Esophagus muscularis mucosa (tissue), 4 donors: ENCODE results near the gene CENPV. TPM values are rescaled to one million over a fixed set of nuclear protein-coding genes. Genes with fewer than 3 reads are reported as not detected.

ENCODE experiments used
- DNase-seq: peaks from one replicate; pipeline ENCODE4 v3.0.0-alpha.2; 2017; ENCODE audit errors: extremely low spot score
- H3K27ac ChIP-seq, 4 donors: fragments of 200-600 bp; sonication (generic); replicated peaks in 1 of 4; 1 replicate in 3 of 4; 2 replicates in 1 of 4; pipeline ENCODE4 v1.5.1; 2016 to 2019; ENCODE audit warnings: mild to moderate bottlenecking in 1 of 4
- H3K27me3 ChIP-seq, 4 donors: fragments of 200-600 bp; sonication (generic); one replicate each; pipeline versions ENCODE4 v1.5.1 to v1.6.0; 2016 to 2019
- H3K36me3 ChIP-seq, 4 donors: fragments of 200-600 bp; sonication (generic); one replicate each; pipeline ENCODE4 v1.5.1; 2016 to 2019
- H3K4me1 ChIP-seq, 4 donors: fragments of 200-600 bp; sonication (generic); one replicate each; pipeline ENCODE4 v1.5.1; 2016 to 2019
- H3K4me3 ChIP-seq, 4 donors: fragments of 200-600 bp; sonication (generic); 1 replicate in 2 of 4; 2 replicates in 2 of 4; pipeline ENCODE4 v1.5.1; 2016 to 2019; ENCODE audit warnings: mild to moderate bottlenecking in 4 of 4, moderate library complexity in 1 of 4
- H3K9me3 ChIP-seq, 4 donors: fragments of 200-600 bp; sonication (generic); 1 replicate in 3 of 4; 2 replicates in 1 of 4; pipeline ENCODE4 v1.5.1; 2016 to 2019
- EP300 ChIP-seq: sonication (generic); formaldehyde crosslinking; IDR thresholded peaks from one replicate; pipeline ENCODE4 v1.6.1; 2017; ENCODE audit warnings: antibody characterized with exemption
- POLR2A ChIP-seq: fragments of 450-650 bp; IDR thresholded peaks from one replicate; pipeline ENCODE4 v1.6.1; 2017; ENCODE audit warnings: antibody characterized with exemption, moderate library complexity, mild to moderate bottlenecking, low read depth
- POLR2AphosphoS5 ChIP-seq, 2 donors: sonication (generic); formaldehyde crosslinking; IDR thresholded peaks; one replicate each; pipeline ENCODE4 v1.6.1; 2017; ENCODE audit warnings: antibody characterized with exemption in 2 of 2
- WGBS: methylation state at CpG from one replicate; pipeline ENCODE4 v1.1.5; 2018; 5-methylcytosine and 5-hydroxymethylcytosine counted together
- intact Hi-C: fragments of 100-400 bp; cut with DNase I; formaldehyde crosslinking; loops from one replicate; pipeline ENCODE4 v1.15.1; 2023
- total RNA-seq, 4 donors: library from RNA; depleted of rRNA; stranded (reverse); fragments of >200 nt; gene quantifications; one replicate each; pipeline versions ENCODE4 v1.1.0 to v1.2.1, GENCODE V29; 2016
- TF ChIP-seq, protein P1 (sequence below), 3 experiments: fragments of 200-600 bp in 2 of 3; fragments of 450-650 bp in 1 of 3; sonication (generic) in 2 of 3; IDR thresholded peaks; one replicate each; pipeline ENCODE4 v1.5.1; 2017 to 2019; ENCODE audit warnings: antibody characterized with exemption in 3 of 3, mild to moderate bottlenecking in 2 of 3, moderate library complexity in 1 of 3

The CENPV gene
- total RNA-seq, 4 donors from 2014 or later, result 4.2 to 10.9 (median 8.2) TPM

DNA sequence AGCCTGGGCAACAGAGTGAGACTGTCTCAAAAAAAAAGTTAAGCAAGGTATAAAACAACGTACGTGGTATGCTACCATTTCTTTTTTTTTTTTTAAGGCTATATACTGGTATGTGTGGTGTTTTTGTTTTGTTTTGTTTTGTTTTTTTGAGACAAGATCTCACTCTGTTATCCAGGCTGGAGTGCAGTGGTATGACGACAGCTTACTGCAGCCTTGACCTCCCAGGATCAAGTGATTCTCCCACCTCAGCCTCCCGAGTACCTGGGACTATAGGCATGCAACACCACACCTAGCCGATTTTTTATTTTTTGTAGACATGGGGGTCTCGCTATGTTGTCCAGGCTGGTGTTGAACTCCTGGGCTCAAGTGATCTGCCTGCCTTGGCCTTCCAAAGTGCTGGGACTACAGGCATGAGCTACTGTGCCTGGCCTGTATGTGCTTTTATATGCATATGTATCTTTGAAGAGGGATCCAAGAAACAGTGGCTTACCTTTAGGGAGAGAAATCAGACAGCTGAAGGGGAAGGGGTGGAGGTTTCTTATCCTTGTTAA lies 6.5 kb downstream of the CENPV start:
- intact Hi-C loops, result no loop called here
- Histone ChIP-seq H3K27ac (no peak overlapping the region), H3K4me1 (peaks cover 0 to 4% (median 2%) of the 10 kb centered on the region in 4 donors), H3K36me3 (peaks cover 0 to 58% (median 32%) of the 10 kb centered on the region in 4 donors), H3K4me3 (no peak overlapping the region), H3K9me3 (no peaks in the 10 kb centered on the region), H3K27me3 (no peaks in the 10 kb centered on the region)
- 93% methylated on average over 6 of the region's 6 CpGs for WGBS
- TF ChIP-seq, protein P1, sequence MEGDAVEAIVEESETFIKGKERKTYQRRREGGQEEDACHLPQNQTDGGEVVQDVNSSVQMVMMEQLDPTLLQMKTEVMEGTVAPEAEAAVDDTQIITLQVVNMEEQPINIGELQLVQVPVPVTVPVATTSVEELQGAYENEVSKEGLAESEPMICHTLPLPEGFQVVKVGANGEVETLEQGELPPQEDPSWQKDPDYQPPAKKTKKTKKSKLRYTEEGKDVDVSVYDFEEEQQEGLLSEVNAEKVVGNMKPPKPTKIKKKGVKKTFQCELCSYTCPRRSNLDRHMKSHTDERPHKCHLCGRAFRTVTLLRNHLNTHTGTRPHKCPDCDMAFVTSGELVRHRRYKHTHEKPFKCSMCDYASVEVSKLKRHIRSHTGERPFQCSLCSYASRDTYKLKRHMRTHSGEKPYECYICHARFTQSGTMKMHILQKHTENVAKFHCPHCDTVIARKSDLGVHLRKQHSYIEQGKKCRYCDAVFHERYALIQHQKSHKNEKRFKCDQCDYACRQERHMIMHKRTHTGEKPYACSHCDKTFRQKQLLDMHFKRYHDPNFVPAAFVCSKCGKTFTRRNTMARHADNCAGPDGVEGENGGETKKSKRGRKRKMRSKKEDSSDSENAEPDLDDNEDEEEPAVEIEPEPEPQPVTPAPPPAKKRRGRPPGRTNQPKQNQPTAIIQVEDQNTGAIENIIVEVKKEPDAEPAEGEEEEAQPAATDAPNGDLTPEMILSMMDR (IDR thresholded peaks at IDR 0.05), result no peak
- TF ChIP-seq POLR2AphosphoS5 (IDR thresholded peaks at IDR 0.05), result no peak
- no peak for TF ChIP-seq POLR2A
- TF ChIP-seq EP300, result no peak
- no peak for DNase-seq

DNA sequence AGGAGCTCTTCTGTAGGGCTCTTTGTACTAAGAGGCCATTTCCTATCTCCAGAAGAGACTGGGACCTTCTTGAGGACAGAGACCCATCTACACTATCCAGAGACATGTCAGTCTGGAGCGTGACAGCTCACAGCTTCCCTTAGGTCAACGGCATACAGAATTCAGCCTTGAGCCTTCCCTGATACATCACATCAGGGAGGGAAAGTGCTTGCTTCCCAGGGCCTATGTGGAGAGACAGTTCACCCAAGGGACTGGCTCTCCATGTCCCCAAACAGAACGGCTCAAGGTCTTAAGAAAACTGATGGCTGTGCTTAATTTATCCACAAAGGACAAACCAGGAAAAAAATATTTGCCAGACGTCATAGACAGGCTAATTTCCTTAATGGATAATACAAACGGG lies 7.7 kb downstream of the CENPV start:
- no peak for DNase-seq
- H3K4me3 ChIP-seq, result no peak overlapping the region
- peaks cover 0 to 58% (median 32%) of the 10 kb centered on the region in 4 donors for H3K36me3 ChIP-seq
- no peak overlapping the region for H3K27ac ChIP-seq
- no peaks in the 10 kb centered on the region for H3K27me3 ChIP-seq
- H3K9me3 ChIP-seq, result no peaks in the 10 kb centered on the region
- intact Hi-C loops, result no loop called here
- 81% methylated on average over 5 of the region's 5 CpGs for WGBS
- TF ChIP-seq, protein P1 (IDR thresholded peaks at IDR 0.05), result no peak
- TF ChIP-seq POLR2AphosphoS5 (IDR thresholded peaks at IDR 0.05), result no peak
- TF ChIP-seq POLR2A, result no peak
- no peak for TF ChIP-seq EP300
- H3K4me1 ChIP-seq, result no peaks in the 10 kb centered on the region

DNA sequence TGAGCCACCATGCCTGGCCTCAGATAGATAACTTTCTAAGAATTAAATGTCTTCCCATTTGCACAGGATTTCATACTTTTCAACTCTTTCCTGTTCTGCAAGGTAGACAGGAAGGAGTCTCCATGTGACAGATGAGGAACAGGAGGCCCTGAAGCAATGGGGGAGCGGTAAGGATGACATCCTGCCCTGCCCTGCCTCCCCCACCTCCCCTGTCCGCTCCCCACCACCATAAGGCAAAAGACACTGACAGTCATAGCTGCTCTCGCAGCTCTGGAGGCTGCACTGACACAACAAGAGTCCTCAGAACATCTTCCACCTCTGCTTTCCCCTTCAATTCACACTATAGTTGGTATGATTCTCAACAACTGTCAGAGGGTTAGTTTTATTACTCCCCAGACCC lies 9.7 kb downstream of the CENPV start:
- DNase-seq, result no peak
- no peak overlapping the region for H3K4me3 ChIP-seq
- whole genome bisulfite sequencing, result 89% methylated on average over 3 of the region's 3 CpGs
- no peaks in the 10 kb centered on the region for H3K27me3 ChIP-seq
- intact Hi-C loops, result no loop called here
- H3K4me1 ChIP-seq, result no peaks in the 10 kb centered on the region
- no peaks in the 10 kb centered on the region for H3K9me3 ChIP-seq
- TF ChIP-seq POLR2A (no peak), POLR2AphosphoS5 (IDR thresholded peaks at IDR 0.05) (no peak), EP300 (no peak)
- TF ChIP-seq, protein P1 (IDR thresholded peaks at IDR 0.05), result no peak
- H3K27ac ChIP-seq, result no peak overlapping the region
- peaks cover 0 to 46% (median 25%) of the 10 kb centered on the region in 4 donors for H3K36me3 ChIP-seq

DNA sequence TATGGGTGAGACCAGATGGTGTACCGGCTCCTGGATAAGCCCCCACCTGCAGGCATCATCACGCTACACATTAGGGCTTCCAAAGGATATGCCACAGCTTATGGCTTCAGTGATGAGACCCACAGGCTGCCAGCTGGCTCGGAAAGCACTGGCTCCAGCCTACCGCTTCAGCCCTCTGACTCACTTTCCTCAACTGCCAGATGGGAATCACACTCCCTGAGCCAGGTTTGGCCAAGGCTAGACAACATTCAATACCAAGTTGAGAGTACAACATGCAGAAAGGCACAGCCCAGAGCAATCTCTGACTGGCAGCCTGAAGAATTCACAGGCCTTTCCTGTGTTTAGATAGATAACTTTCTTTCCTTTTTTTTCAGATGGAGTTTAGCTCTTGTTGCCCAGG lies 10.3 kb downstream of the CENPV start:
- Histone ChIP-seq H3K9me3 (no peaks in the 10 kb centered on the region), H3K4me1 (no peaks in the 10 kb centered on the region), H3K27ac (no peak overlapping the region), H3K27me3 (no peaks in the 10 kb centered on the region), H3K36me3 (peaks cover 0 to 40% (median 21%) of the 10 kb centered on the region in 4 donors), H3K4me3 (no peak overlapping the region)
- intact Hi-C loops, result no loop called here
- no peak for DNase-seq
- TF ChIP-seq POLR2A (no peak), POLR2AphosphoS5 (IDR thresholded peaks at IDR 0.05) (no peak), EP300 (no peak)
- TF ChIP-seq, protein P1 (IDR thresholded peaks at IDR 0.05), result no peak
- 80% methylated on average over 4 of the region's 4 CpGs for WGBS

DNA sequence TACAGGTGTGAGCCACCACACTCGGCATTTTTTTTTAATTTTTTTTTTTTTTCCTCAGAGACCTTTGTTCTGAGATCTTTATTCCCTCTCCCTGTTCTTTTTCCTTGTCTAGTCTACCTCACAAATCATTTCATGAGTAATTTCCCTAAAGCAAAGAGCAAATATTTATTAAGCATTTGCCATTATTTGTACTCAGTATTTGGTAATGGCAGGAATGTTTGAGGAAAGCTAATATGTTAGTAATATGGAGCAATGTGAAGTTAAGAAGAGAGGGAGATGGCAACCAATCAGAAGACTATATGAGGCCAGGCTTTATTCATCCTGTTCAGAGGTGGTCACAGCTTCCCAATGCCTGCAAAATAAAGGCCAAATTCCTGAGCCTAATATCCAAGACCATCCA lies 13.3 kb downstream of the CENPV start:
- no peak for DNase-seq
- TF ChIP-seq POLR2AphosphoS5 (IDR thresholded peaks at IDR 0.05), result no peak
- TF ChIP-seq EP300, result no peak
- TF ChIP-seq POLR2A, result no peak
- TF ChIP-seq, protein P1 (IDR thresholded peaks at IDR 0.05), result no peak
- Histone ChIP-seq H3K4me3 (no peak overlapping the region), H3K36me3 (peaks cover 0 to 27% (median 21%) of the 10 kb centered on the region in 4 donors), H3K9me3 (no peaks in the 10 kb centered on the region), H3K27me3 (no peaks in the 10 kb centered on the region), H3K4me1 (no peaks in the 10 kb centered on the region), H3K27ac (no peak overlapping the region)
- intact Hi-C loops, result no loop called here
- 92% methylated on average over 1 of the region's 1 CpG for WGBS
